Right lobe of liver (tissue), 4 donors: ENCODE data around the gene HMG20B.

Experiments used
- CTCF ChIP-seq, 4 donors: fragments of 200-600 bp in 3 of 4; fragments of 450-650 bp in 1 of 4; IDR thresholded peaks; one replicate each; pipeline versions ENCODE4 v1.5.1 to v1.8.0; 2016 to 2022; ENCODE audit warnings: antibody characterized with exemption in 4 of 4, mild to moderate bottlenecking in 2 of 4
- POLR2A ChIP-seq: fragments of 450-650 bp; IDR thresholded peaks from one replicate; pipeline ENCODE4 v1.6.1; 2017; ENCODE audit warnings: antibody characterized with exemption, mild to moderate bottlenecking
- donor health status: DM: no; HTN: no; CAD: no.
- donor health status: DM: no; HTN: no; CAD: no.
- donor health status: DM: no; HTN: yes; CAD: no.

- no peak for TF ChIP-seq CTCF (IDR thresholded peaks at IDR 0.05)
- TF ChIP-seq POLR2A, result no peak
Observed at GRCh38 chr19:3554254-3555083, 18.3 kb upstream of the HMG20B start.
